Bronchial epithelial cell (primary cell): ENCODE data around the gene RPS14. TPM values are rescaled to one million over a fixed set of nuclear protein-coding genes. Genes with fewer than 3 reads are reported as not detected.
"Not testable (repeated sequence)": the region's sequence is repeated elsewhere in the genome, so short reads cannot be mapped to it uniquely, and the experiment has no call there.

Experiments
- DNase-seq: peaks from one replicate; pipeline ENCODE4 v3.0.0-alpha.2; 2010; ENCODE audit warnings: low read depth
- FAIRE-seq: peaks from 2 replicates; lab custom pipeline; 2011; peaks lifted over from hg19 to GRCh38; lab: Jason Lieb, UNC
- H3K27me3 ChIP-seq: 2 replicates; pipeline ENCODE4 v1.5.1; 2011; ENCODE audit warnings: low read length; ENCODE audit not compliant: control insufficient read depth, insufficient read depth
- H3K36me3 ChIP-seq: 2 replicates; pipeline ENCODE4 v1.5.1; 2011; ENCODE audit warnings: low read length; ENCODE audit not compliant: control insufficient read depth, insufficient read depth
- H3K4me3 ChIP-seq: 2 replicates; pipeline ENCODE4 v1.5.1; 2011; ENCODE audit warnings: mild to moderate bottlenecking, low read depth, low read length, control low read depth
- CTCF ChIP-seq: IDR thresholded peaks from 2 replicates; pipeline ENCODE4 v1.5.1; 2011; ENCODE audit warnings: mild to moderate bottlenecking, moderate library complexity, low read length, control low read depth, inconsistent platforms; ENCODE audit not compliant: insufficient read depth, severe bottlenecking
- total RNA-seq: library from RNA; depleted of rRNA; stranded (reverse); fragments of >200 nt; gene quantifications from 2 replicates; pipeline ENCODE4 v1.2.1, GENCODE V29; 2014

Gene RPS14
- total RNA-seq, 1 donor from 2014 or later = 8,789 TPM

DNA sequence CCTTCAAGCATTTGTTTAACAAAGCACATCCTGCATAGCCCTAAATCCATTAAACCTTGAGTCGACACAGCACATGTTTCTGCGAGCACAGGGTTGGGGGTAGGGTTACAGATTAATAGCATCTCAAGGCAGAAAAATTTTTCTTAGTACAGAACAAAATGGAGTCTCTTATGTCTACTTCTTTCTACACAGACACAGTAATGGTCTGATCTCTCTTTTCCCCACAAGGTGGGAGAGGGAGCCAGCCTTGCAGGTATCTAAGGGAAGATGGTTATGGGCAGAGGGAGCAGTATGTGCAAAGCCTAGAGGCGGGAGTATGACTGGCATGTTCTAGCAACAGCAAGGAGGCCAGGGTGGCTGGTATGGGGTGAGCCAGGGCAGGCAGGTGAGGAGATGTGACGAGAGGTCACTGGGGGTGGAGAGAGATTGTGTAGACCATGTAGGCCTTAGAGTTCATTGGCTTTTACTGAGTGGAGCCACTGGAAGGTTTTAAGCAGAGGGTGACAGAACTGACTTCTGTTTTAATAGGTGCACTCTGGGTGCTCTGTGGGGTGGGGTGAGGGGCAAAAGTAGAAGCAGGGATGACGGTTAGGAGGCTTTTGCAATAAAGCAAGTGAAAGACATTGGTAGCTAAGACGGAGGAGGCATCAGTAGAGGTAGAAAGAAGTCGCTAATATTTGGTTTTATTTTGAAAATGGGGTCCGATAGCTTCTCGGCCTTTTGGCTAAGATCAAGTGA lies 5.1 kb upstream of the RPS14 start:
- FAIRE-seq (no peak), DNase-seq (no peak)
- Histone ChIP-seq H3K4me3 (no peak overlapping the region), H3K36me3 (no peaks in the 10 kb centered on the region), H3K27me3 (no peaks in the 10 kb centered on the region)
- TF ChIP-seq CTCF = no peak

GRCh38 chr5:150454027-150454426 lies 4.5 kb upstream of the RPS14 start:
- H3K27me3 ChIP-seq, H3K4me3 ChIP-seq, DNase-seq, FAIRE-seq, H3K36me3 ChIP-seq: not testable (repeated sequence)

GRCh38 chr5:150452914-150453313 lies 3.4 kb upstream of the RPS14 start:
- DNase-seq (no peak), FAIRE-seq (no peak)
- H3K4me3 ChIP-seq = no peak overlapping the region
- no peak for TF ChIP-seq CTCF
- H3K27me3 ChIP-seq = no peaks in the 10 kb centered on the region
- peaks cover 3% of the 10 kb centered on the region for H3K36me3 ChIP-seq

DNA sequence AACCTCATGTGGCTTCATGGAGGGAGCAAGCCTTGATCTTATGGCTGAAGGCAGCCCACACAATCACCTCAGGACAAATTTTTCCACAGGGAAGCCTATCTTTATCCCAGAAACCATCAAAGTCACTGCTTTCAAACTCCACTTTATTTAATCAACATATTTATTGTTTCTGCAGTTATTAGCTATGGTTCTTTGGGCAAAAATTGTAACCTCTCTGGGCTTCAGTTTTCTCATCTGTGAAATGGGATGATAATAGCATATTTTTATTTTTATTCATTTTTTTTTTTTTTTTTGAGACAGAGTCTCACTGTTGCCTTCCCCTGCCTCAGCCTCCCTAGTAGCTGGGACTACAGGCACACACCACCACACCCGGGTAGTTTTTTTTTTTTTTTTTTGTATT lies 2.1 kb upstream of the RPS14 start:
- H3K36me3 ChIP-seq = peaks cover 11% of the 10 kb centered on the region
- H3K27me3 ChIP-seq = no peaks in the 10 kb centered on the region
- no peak overlapping the region for H3K4me3 ChIP-seq
- DNase-seq = no peak
- FAIRE-seq = no peak
- TF ChIP-seq CTCF = no peak

GRCh38 chr5:150448952-150449516 lies 505 bp downstream of the RPS14 start:
- Histone ChIP-seq H3K4me3 (peak overlapping the region; percentile 62), H3K27me3 (no peaks in the 10 kb centered on the region), H3K36me3 (peaks cover 33% of the 10 kb centered on the region)
- no peak for FAIRE-seq
- DNase-seq = no peak
- no peak for TF ChIP-seq CTCF

- Histone ChIP-seq H3K4me3 (peak overlapping the region; percentile 62), H3K36me3 (peaks cover 39% of the 10 kb centered on the region), H3K27me3 (no peaks in the 10 kb centered on the region)
- FAIRE-seq (no peak), DNase-seq (no peak)
- TF ChIP-seq CTCF = no peak
Observed at GRCh38 chr5:150448334-150448733, 1.2 kb downstream of the RPS14 start.
